Measurements from ENCODE around the gene C16orf82. TPM values are rescaled to one million over a fixed set of nuclear protein-coding genes. Genes with fewer than 3 reads are reported as not detected.
A peak's percentile ranks its signal among the peaks of the same experiment; 100 is the strongest.

C16orf82 gene
- total and polyA plus RNA-seq, 8 donors = not detected

GRCh38 chr16:27107185-27107592 is 40.5 kb downstream of the C16orf82 start:
- Histone ChIP-seq H3K36me3 (no peaks in the 10 kb centered on the region), H3K4me3 (no peak overlapping the region), H3K9me3 (no peaks in the 10 kb centered on the region), H3K27ac (no peak overlapping the region), H3K4me1 (peaks cover 5 to 16% (median 14%) of the 10 kb centered on the region in 4 donors), H3K27me3 (peaks cover 0 to 17% (median 0%) of the 10 kb centered on the region in 3 donors)
- TF ChIP-seq POLR2AphosphoS5 (IDR thresholded peaks at IDR 0.05) (no peak), POLR2A (IDR thresholded peaks at IDR 0.05) (no peak), CTCF (IDR thresholded peaks at IDR 0.05) (no peak), EP300 (IDR thresholded peaks at IDR 0.05) (no peak)
- WGBS, 5 donors = 25 to 48% (median 42%) methylated on average over 7 of the region's 7 CpGs
- DNase-seq = no peak
- intact Hi-C loops (cut with DNase I; ENCODE audit: low total_unique reads) = loop anchor here (5.0 kb wide), 1 partner anchor 1270 kb away; no protein-coding TSS in a partner anchor

- intact Hi-C loops (cut with DNase I; ENCODE audit: low total_unique reads) = loop anchor here (5.0 kb wide), 1 partner anchor 1271 kb away; no protein-coding TSS in a partner anchor
- WGBS, 5 donors = 86 to 88% (median 87%) methylated on average over 13 of the region's 13 CpGs
- Histone ChIP-seq H3K4me1 (peaks cover 5 to 16% (median 14%) of the 10 kb centered on the region in 4 donors), H3K36me3 (no peaks in the 10 kb centered on the region), H3K4me3 (no peak overlapping the region), H3K27me3 (peaks cover 0 to 14% (median 0%) of the 10 kb centered on the region in 3 donors), H3K9me3 (no peaks in the 10 kb centered on the region), H3K27ac (no peak overlapping the region)
- TF ChIP-seq EP300 (IDR thresholded peaks at IDR 0.05) = no peak
- no peak for TF ChIP-seq CTCF (IDR thresholded peaks at IDR 0.05)
- no peak for TF ChIP-seq POLR2AphosphoS5 (IDR thresholded peaks at IDR 0.05)
- no peak for TF ChIP-seq POLR2A (IDR thresholded peaks at IDR 0.05)
- no peak for DNase-seq
These were observed 41.5 kb downstream of the C16orf82 start for GRCh38 chr16:27108051-27108770.

- intact Hi-C loops (cut with DNase I; ENCODE audit: low total_unique reads) = loop anchor here (5.0 kb wide), 1 partner anchor 1272 kb away; no protein-coding TSS in a partner anchor
- Histone ChIP-seq H3K4me3 (peak overlapping the region; percentile 21 to 41 (median 38)), H3K4me1 (peaks cover 5 to 16% (median 14%) of the 10 kb centered on the region in 4 donors), H3K27me3 (peaks cover 0 to 6% (median 0%) of the 10 kb centered on the region in 3 donors), H3K36me3 (no peaks in the 10 kb centered on the region), H3K9me3 (no peaks in the 10 kb centered on the region), H3K27ac (peak overlapping the region in 2 of 5 donors; percentile 9 to 13)
- WGBS, 5 donors = 67 to 75% (median 72%) methylated on average over 17 of the region's 17 CpGs
- DNase-seq = no peak
- TF ChIP-seq POLR2AphosphoS5 (IDR thresholded peaks at IDR 0.05) (no peak), POLR2A (IDR thresholded peaks at IDR 0.05) (no peak), CTCF (IDR thresholded peaks at IDR 0.05) (no peak), EP300 (IDR thresholded peaks at IDR 0.05) (no peak)
These were observed 42.3 kb downstream of the C16orf82 start for GRCh38 chr16:27108826-27109665.

All from stomach (tissue), 9 donors.